GM11168 (cell line): ENCODE data around the gene CCZ1B.
"Not testable (repeated sequence)": the region's sequence is repeated elsewhere in the genome, so short reads cannot be mapped to it uniquely, and the experiment has no call there.

ENCODE experiments used
- in situ Hi-C: fragments of 300-500 bp; cut with MboI; formaldehyde crosslinking; loops from one replicate; pipeline ENCODE4 v1.12.0; 2022; ENCODE audit warnings: low sequenced_read_pairs; ENCODE audit not compliant: unreplicated experiment

CCZ1B gene

GRCh38 chr7:6833636-6834035 is 7.6 kb upstream of the CCZ1B start:
- in situ Hi-C loops = loop anchor here (25.0 kb wide), 1 partner anchor 246 kb away; the partner anchor contains the start of genes INTS15 and ZDHHC4

GRCh38 chr7:6831018-6831725 is 5.1 kb upstream of the CCZ1B start:
- in situ Hi-C loops = loop anchor here (25.0 kb wide), 1 partner anchor 244 kb away; the partner anchor contains the start of genes INTS15 and ZDHHC4

- in situ Hi-C loops = loop anchor here (25.0 kb wide), 1 partner anchor 243 kb away; the partner anchor contains the start of genes INTS15 and ZDHHC4
Measured at GRCh38 chr7:6830026-6830425, 4.0 kb upstream of the CCZ1B start.

- in situ Hi-C loops = loop anchor here (25.0 kb wide), 1 partner anchor 242 kb away; the partner anchor contains the start of genes INTS15 and ZDHHC4
Measured at GRCh38 chr7:6829616-6830015, 3.5 kb upstream of the CCZ1B start.

- in situ Hi-C loops = loop anchor here (25.0 kb wide), 1 partner anchor 240 kb away; the partner anchor contains the start of genes INTS15 and ZDHHC4
Measured at GRCh38 chr7:6827180-6827579, 1.1 kb upstream of the CCZ1B start.

GRCh38 chr7:6825236-6826125 is 594 bp downstream of the CCZ1B start:
- in situ Hi-C loops = loop anchor here (25.0 kb wide), 1 partner anchor 238 kb away; the partner anchor contains the start of genes INTS15 and ZDHHC4

- in situ Hi-C loops = not testable (repeated sequence)
Measured at GRCh38 chr7:6821622-6822021, 4.5 kb downstream of the CCZ1B start.

GRCh38 chr7:6815470-6815869 is 10.6 kb downstream of the CCZ1B start:
- in situ Hi-C loops = loop anchor here (5.0 kb wide), 1 partner anchor 908 kb away; no protein-coding TSS in a partner anchor

GRCh38 chr7:6813011-6813410 is 13.1 kb downstream of the CCZ1B start:
- in situ Hi-C loops = not testable (repeated sequence)

GRCh38 chr7:6807959-6808358 is 18.1 kb downstream of the CCZ1B start:
- in situ Hi-C loops = not testable (repeated sequence)

- in situ Hi-C loops = not testable (repeated sequence)
Measured at GRCh38 chr7:6807393-6807918, 18.6 kb downstream of the CCZ1B start.

GRCh38 chr7:6800331-6800730 is 25.7 kb downstream of the CCZ1B start:
- in situ Hi-C loops = not testable (repeated sequence)

GRCh38 chr7:6799887-6800286 is 26.2 kb downstream of the CCZ1B start:
- in situ Hi-C loops = not testable (repeated sequence)

GRCh38 chr7:6798047-6798446 is 28.0 kb downstream of the CCZ1B start:
- in situ Hi-C loops = not testable (repeated sequence)

- in situ Hi-C loops = not testable (repeated sequence)
Measured at GRCh38 chr7:6797218-6797617, 28.9 kb downstream of the CCZ1B start.

GRCh38 chr7:6794276-6794675 is 31.8 kb downstream of the CCZ1B start:
- in situ Hi-C loops = not testable (repeated sequence)

- in situ Hi-C loops = not testable (repeated sequence)
Measured at GRCh38 chr7:6792113-6792872, 33.8 kb downstream of the CCZ1B start.

GRCh38 chr7:6789353-6789752 is 36.7 kb downstream of the CCZ1B start:
- in situ Hi-C loops = not testable (repeated sequence)

GRCh38 chr7:6781581-6781980 is 44.5 kb downstream of the CCZ1B start:
- in situ Hi-C loops = not testable (repeated sequence)

GRCh38 chr7:6761186-6761585 is 64.9 kb downstream of the CCZ1B start:
- in situ Hi-C loops = not testable (repeated sequence)
